Mucosa of rectum (tissue), 2 donors: Measurements from ENCODE around the gene CBLB.

Source experiments
- H3K27ac ChIP-seq, 2 donors: one replicate each; pipeline ENCODE4 v1.7.0; 2013; ENCODE audit warnings: inconsistent platforms in 2 of 2, low read depth in 2 of 2, low read length in 2 of 2
- H3K27me3 ChIP-seq, 2 donors: one replicate each; pipeline ENCODE4 v1.7.0; 2013; ENCODE audit warnings: low read length in 2 of 2; ENCODE audit not compliant: control insufficient read depth in 2 of 2, insufficient read depth in 2 of 2
- H3K36me3 ChIP-seq, 2 donors: one replicate each; pipeline ENCODE4 v1.7.0; 2013; ENCODE audit warnings: low read length in 2 of 2; ENCODE audit not compliant: control insufficient read depth in 2 of 2, insufficient read depth in 2 of 2
- H3K4me1 ChIP-seq, 2 donors: one replicate each; pipeline ENCODE4 v1.7.0; 2013; ENCODE audit warnings: low read length in 2 of 2, mild to moderate bottlenecking in 1 of 2; ENCODE audit not compliant: control insufficient read depth in 2 of 2, insufficient read depth in 2 of 2
- H3K4me3 ChIP-seq, 2 donors: one replicate each; pipeline ENCODE4 v1.7.0; 2013; ENCODE audit warnings: low read length in 2 of 2
- H3K9ac ChIP-seq, 2 donors: one replicate each; pipeline ENCODE4 v1.7.0; 2013; ENCODE audit warnings: low read length in 2 of 2, low read depth in 1 of 2, mild to moderate bottlenecking in 1 of 2
- H3K9me3 ChIP-seq, 2 donors: one replicate each; pipeline ENCODE4 v1.7.0; 2013; ENCODE audit warnings: low read length in 2 of 2; ENCODE audit not compliant: control insufficient read depth in 2 of 2
- donor health status: healthy.
- donor health status: Normal muscosa, but diverticular disease.

The CBLB gene

DNA sequence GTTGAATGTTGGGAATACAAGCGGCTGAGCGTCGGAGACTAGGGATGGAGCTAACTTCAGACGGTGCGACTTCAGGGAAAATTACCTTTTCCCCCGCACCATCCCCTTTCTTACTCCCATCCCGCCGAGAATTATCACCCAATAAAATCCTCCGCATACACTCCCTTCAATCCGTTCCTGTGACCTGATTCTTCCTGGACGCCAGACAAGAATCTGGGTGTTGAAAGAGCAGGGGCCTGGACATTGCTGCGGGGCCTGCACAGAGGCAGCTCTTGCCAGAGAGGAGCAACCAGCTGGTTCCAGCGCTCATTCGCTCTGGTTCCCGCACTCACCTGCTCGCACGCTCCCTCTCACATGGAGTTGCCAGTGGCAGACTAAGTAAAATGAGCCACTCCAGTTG, 260.2 kb downstream of the CBLB start:
- H3K9me3 ChIP-seq, result no peaks in the 10 kb centered on the region

DNA sequence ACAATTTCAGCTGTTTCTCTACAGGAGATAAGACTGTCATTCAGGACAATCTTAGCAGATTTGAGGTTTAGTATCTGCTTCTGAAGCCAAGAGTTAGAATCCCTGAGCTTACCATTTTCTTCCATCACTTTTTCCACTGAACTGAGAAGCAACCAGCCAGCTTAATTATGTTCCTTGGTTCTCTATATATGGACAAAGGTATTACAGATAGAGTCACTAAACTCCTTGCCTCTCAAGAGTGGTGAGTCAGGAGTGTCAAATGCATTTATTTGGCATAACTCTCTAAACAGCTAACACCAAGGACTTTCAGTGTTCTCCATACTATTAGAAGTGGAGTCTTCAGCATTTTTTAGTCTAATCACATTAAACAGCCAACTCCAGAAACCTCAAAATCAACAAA, 262.8 kb downstream of the CBLB start:
- Histone ChIP-seq H3K9me3 (no peaks in the 10 kb centered on the region), H3K27me3 (no peaks in the 10 kb centered on the region), H3K4me1 (no peaks in the 10 kb centered on the region), H3K9ac (no peak overlapping the region), H3K36me3 (no peaks in the 10 kb centered on the region), H3K4me3 (no peak overlapping the region), H3K27ac (no peak overlapping the region)

More for the DNA sequence above, 260.2 kb downstream of the CBLB start:
- Histone ChIP-seq H3K9ac (no peak overlapping the region), H3K36me3 (no peaks in the 10 kb centered on the region), H3K27me3 (no peaks in the 10 kb centered on the region), H3K4me3 (no peak overlapping the region), H3K4me1 (peaks cover 0 to 3% of the 10 kb centered on the region in 2 donors), H3K27ac (no peak overlapping the region)
